Activated naive CD4-positive, alpha-beta T cell treated with anti-CD3 and anti-CD28 coated beads, Interleukin-2, amount 50 U/mL, for 16 hours (primary cell): Measurements from ENCODE around the gene AIG1.
"Not testable (repeated sequence)": the region's sequence is repeated elsewhere in the genome, so short reads cannot be mapped to it uniquely, and the experiment has no call there.

Source experiments
- DNase-seq: peaks from one replicate; pipeline ENCODE4 v3.0.0-alpha.2; 2020

Gene AIG1

GRCh38 chr6:143241111-143241510 lies 180.4 kb downstream of the AIG1 start:
- no peak for DNase-seq

GRCh38 chr6:143241911-143242310 lies 181.2 kb downstream of the AIG1 start:
- no peak for DNase-seq

GRCh38 chr6:143243786-143244185 lies 183.1 kb downstream of the AIG1 start:
- DNase-seq = no peak

GRCh38 chr6:143245656-143246055 lies 185.0 kb downstream of the AIG1 start:
- no peak for DNase-seq

GRCh38 chr6:143246166-143246775 lies 185.6 kb downstream of the AIG1 start:
- not testable (repeated sequence) for DNase-seq

GRCh38 chr6:143247586-143247985 lies 186.9 kb downstream of the AIG1 start:
- DNase-seq = no peak

GRCh38 chr6:143248359-143248758 lies 187.7 kb downstream of the AIG1 start:
- DNase-seq = peak; percentile 12

- no peak for DNase-seq
Measured at GRCh38 chr6:143251288-143251687, 190.6 kb downstream of the AIG1 start.

GRCh38 chr6:143252961-143253360 lies 192.3 kb downstream of the AIG1 start:
- DNase-seq = no peak

GRCh38 chr6:143253586-143253985 lies 192.9 kb downstream of the AIG1 start:
- DNase-seq = no peak

GRCh38 chr6:143258945-143259344 lies 198.3 kb downstream of the AIG1 start:
- DNase-seq = no peak

GRCh38 chr6:143260857-143261256 lies 200.2 kb downstream of the AIG1 start:
- no peak for DNase-seq

- DNase-seq = no peak
Measured at GRCh38 chr6:143261899-143262436, 201.3 kb downstream of the AIG1 start.

- DNase-seq = no peak
Measured at GRCh38 chr6:143262859-143263258, 202.2 kb downstream of the AIG1 start.

GRCh38 chr6:143264379-143264778 lies 203.7 kb downstream of the AIG1 start:
- DNase-seq = no peak

- DNase-seq = no peak
Measured at GRCh38 chr6:143264986-143265764, 204.5 kb downstream of the AIG1 start.

- no peak for DNase-seq
Measured at GRCh38 chr6:143267760-143268159, 207.1 kb downstream of the AIG1 start.

- DNase-seq = no peak
Measured at GRCh38 chr6:143268439-143268838, 207.8 kb downstream of the AIG1 start.

GRCh38 chr6:143270026-143270425 lies 209.3 kb downstream of the AIG1 start:
- DNase-seq = no peak

- DNase-seq = no peak
Measured at GRCh38 chr6:143271024-143271423, 210.3 kb downstream of the AIG1 start.

GRCh38 chr6:143276436-143276835 lies 215.7 kb downstream of the AIG1 start:
- no peak for DNase-seq

GRCh38 chr6:143279385-143279784 lies 218.7 kb downstream of the AIG1 start:
- DNase-seq = peak; percentile 14

- no peak for DNase-seq
Measured at GRCh38 chr6:143283887-143284645, 223.4 kb downstream of the AIG1 start.
